Astrocyte (in vitro differentiated cells and primary cell): ENCODE measurements around the gene GAPVD1.

ENCODE experiments used
- CTCF ChIP-seq: IDR thresholded peaks from 2 replicates; pipeline ENCODE4 v1.5.1; 2011; ENCODE audit warnings: low read depth, mild to moderate bottlenecking, inconsistent platforms, low read length, moderate library complexity; ENCODE audit not compliant: insufficient read depth
- EZH2 ChIP-seq: IDR thresholded peaks from 2 replicates; pipeline ENCODE4 v1.6.1; 2012; ENCODE audit warnings: mild to moderate bottlenecking, low read length, inconsistent platforms; ENCODE audit not compliant: insufficient read depth

GRCh38 chr9:125240649-125240999 lies 21.0 kb upstream of the GAPVD1 start:
- TF ChIP-seq CTCF = no peak
- no peak for TF ChIP-seq EZH2
